IMR-90 (cell line): ENCODE results near the gene EIF3M. TPM values are rescaled to one million over a fixed set of nuclear protein-coding genes. Genes with fewer than 3 reads are reported as not detected.

Experiments used
- ATAC-seq: fragments of 200-7000 bp; cut with Tn5 transposase; 2 replicates; pipeline ENCODE4 v1.9.1; 2020; ENCODE audit warnings: low read depth, mild to moderate bottlenecking, moderate library complexity
- BruUV-seq: library from RNA; stranded (reverse); fragments of 400-500 nt; replicated peaks from 2 replicates; lab custom pipeline; 2021; lab: Mats Ljungman, UMichigan
- CTCF ChIA-PET: fragments of 300-600 bp; formaldehyde crosslinking; extraction: SDS; loops from one replicate; lab custom pipeline; 2021; ENCODE audit warnings: antibody characterized with exemption; lab: Yijun Ruan, JAX
- POLR2A ChIA-PET: fragments of 300-600 bp; sonication (Branson Sonifier 250); formaldehyde crosslinking; loops from one replicate; lab custom pipeline; 2022; ENCODE audit warnings: antibody characterized with exemption; ENCODE audit not compliant: unreplicated experiment; lab: Charles Lee
- DNase-seq: peaks from one replicate; pipeline ENCODE4 v3.0.0; 2013
- H2AFZ ChIP-seq: replicated peaks from 2 replicates; pipeline ENCODE3; 2013; ENCODE audit warnings: low read length, mild to moderate bottlenecking; ENCODE audit not compliant: poor library complexity
- H2AK5ac ChIP-seq: 2 replicates; pipeline ENCODE4 v1.6.1; 2013; ENCODE audit warnings: low read depth, low read length, inconsistent platforms
- H2AK9ac ChIP-seq: replicated peaks from 2 replicates; pipeline ENCODE3; 2013; ENCODE audit warnings: mild to moderate bottlenecking, low read depth, low read length, moderate library complexity; ENCODE audit not compliant: poor library complexity
- H2BK120ac ChIP-seq: 2 replicates; pipeline ENCODE4 v1.6.1; 2013; ENCODE audit warnings: low read depth, low read length, inconsistent platforms
- H2BK15ac ChIP-seq: 3 replicates; pipeline ENCODE4 v1.6.1; 2013; ENCODE audit warnings: low read depth, low read length, inconsistent platforms
- H2BK20ac ChIP-seq: 2 replicates; pipeline ENCODE4 v1.6.1; 2013; ENCODE audit warnings: low read depth, mild to moderate bottlenecking, inconsistent platforms, low read length, moderate library complexity
- H2BK5ac ChIP-seq: 2 replicates; pipeline ENCODE4 v1.6.1; 2013; ENCODE audit warnings: mild to moderate bottlenecking, low read depth, low read length, inconsistent platforms; ENCODE audit not compliant: poor library complexity, severe bottlenecking
- H3K14ac ChIP-seq: replicated peaks from 2 replicates; pipeline ENCODE4 v1.6.1; 2013; ENCODE audit warnings: low read depth, low read length, inconsistent platforms
- H3K18ac ChIP-seq: 2 replicates; pipeline ENCODE4 v1.6.1; 2013; ENCODE audit warnings: low read depth, low read length, control low read depth
- H3K23ac ChIP-seq: 2 replicates; pipeline ENCODE4 v1.6.1; 2013; ENCODE audit warnings: low read depth, low read length, inconsistent platforms
- H3K27ac ChIP-seq: 2 replicates; pipeline ENCODE4 v1.5.1; 2013; ENCODE audit warnings: mild to moderate bottlenecking, control low read depth, low read length; ENCODE audit not compliant: insufficient read depth
- H3K27me3 ChIP-seq: 2 replicates; pipeline ENCODE4 v1.6.1; 2013; ENCODE audit warnings: low read length; ENCODE audit not compliant: control insufficient read depth, insufficient read depth
- H3K36me3 ChIP-seq: 2 replicates; pipeline ENCODE4 v1.6.1; 2013; ENCODE audit warnings: low read length, mixed read lengths; ENCODE audit not compliant: control insufficient read depth, insufficient read depth
- H3K4ac ChIP-seq: 2 replicates; pipeline ENCODE4 v1.6.1; 2013; ENCODE audit warnings: low read depth, low read length, inconsistent platforms
- H3K4me1 ChIP-seq: 2 replicates; pipeline ENCODE4 v1.6.1; 2013; ENCODE audit warnings: low read length, mixed read lengths; ENCODE audit not compliant: control insufficient read depth, insufficient read depth
- H3K4me2 ChIP-seq: 2 replicates; pipeline ENCODE4 v1.6.1; 2013; ENCODE audit warnings: low read depth, mild to moderate bottlenecking, control low read depth, low read length, moderate library complexity
- H3K4me3 ChIP-seq: 2 replicates; pipeline ENCODE4 v1.5.1; 2013; ENCODE audit warnings: low read depth, mild to moderate bottlenecking, control low read depth, low read length, moderate library complexity; ENCODE audit not compliant: insufficient read depth
- H3K56ac ChIP-seq: 2 replicates; pipeline ENCODE4 v1.6.1; 2013; ENCODE audit warnings: low read length, inconsistent platforms; ENCODE audit not compliant: insufficient read depth; ENCODE audit errors: extremely low read depth
- H3K79me1 ChIP-seq, 2 experiments: 2 replicates each; pipeline ENCODE4 v1.6.1; 2013; ENCODE audit warnings: low read length in 2 of 2, inconsistent platforms in 1 of 2, low read depth in 1 of 2
- H3K9ac ChIP-seq: 2 replicates; pipeline ENCODE4 v1.6.1; 2013; ENCODE audit warnings: low read depth, low read length, control low read depth
- H3K9me1 ChIP-seq: 2 replicates; pipeline ENCODE4 v1.6.1; 2013; ENCODE audit warnings: low read length, inconsistent platforms; ENCODE audit not compliant: insufficient read depth
- H3K9me3 ChIP-seq: 2 replicates; pipeline ENCODE4 v1.6.1; 2013; ENCODE audit warnings: low read length; ENCODE audit not compliant: control insufficient read depth, insufficient read depth
- H4K20me1 ChIP-seq: 2 replicates; pipeline ENCODE4 v1.6.1; 2013; ENCODE audit warnings: low read length, inconsistent platforms; ENCODE audit not compliant: insufficient read depth
- H4K5ac ChIP-seq: 2 replicates; pipeline ENCODE4 v1.6.1; 2013; ENCODE audit warnings: mild to moderate bottlenecking, low read depth, low read length, control low read depth
- H4K8ac ChIP-seq, 2 experiments: 2 replicates each; pipeline ENCODE4 v1.6.1; 2013; ENCODE audit warnings: low read depth in 2 of 2, low read length in 2 of 2, control low read depth in 1 of 2, inconsistent platforms in 1 of 2
- H4K91ac ChIP-seq: 2 replicates; pipeline ENCODE4 v1.6.1; 2013; ENCODE audit warnings: low read depth, low read length, inconsistent platforms; ENCODE audit not compliant: insufficient read depth
- BHLHE40 ChIP-seq: fragments of 150-350 bp; IDR thresholded peaks from 2 replicates; pipeline ENCODE4 v1.6.1; 2016; ENCODE audit warnings: mild to moderate bottlenecking, low read depth, low read length
- CHD1 ChIP-seq: IDR thresholded peaks from 2 replicates; pipeline ENCODE4 v1.6.1; 2012; ENCODE audit warnings: low read depth, low read length, improper control_type of control experiment
- CTCF ChIP-seq: conservative IDR thresholded peaks from 2 replicates; pipeline ENCODE4 v1.5.1; 2012; ENCODE audit warnings: mild to moderate bottlenecking, low read depth, low read length, improper control_type of control experiment
- ELK1 ChIP-seq: fragments of 150-350 bp; IDR thresholded peaks from 2 replicates; pipeline ENCODE4 v1.6.1; 2016; ENCODE audit warnings: low read depth, mild to moderate bottlenecking, low read length, moderate library complexity, borderline replicate concordance
- MAFK ChIP-seq: IDR thresholded peaks from 2 replicates; pipeline ENCODE4 v1.6.1; 2012; ENCODE audit warnings: low read depth, low read length, improper control_type of control experiment
- MAZ ChIP-seq: IDR thresholded peaks from 2 replicates; pipeline ENCODE4 v1.6.1; 2012; ENCODE audit warnings: low read depth, mild to moderate bottlenecking, low read length, improper control_type of control experiment, moderate library complexity, borderline replicate concordance
- NFE2L2 ChIP-seq: fragments of 150-350 bp; IDR thresholded peaks from 2 replicates; pipeline ENCODE4 v1.6.1; 2016; ENCODE audit warnings: low read depth, mild to moderate bottlenecking, low read length
- RAD21 ChIP-seq: IDR thresholded peaks from 2 replicates; pipeline ENCODE4 v1.6.1; 2012; ENCODE audit warnings: low read length, improper control_type of control experiment
- RFX5 ChIP-seq: IDR thresholded peaks from 2 replicates; pipeline ENCODE4 v1.8.0; 2012; ENCODE audit warnings: low read depth, mild to moderate bottlenecking, low read length, moderate library complexity
- SMC3 ChIP-seq: fragments of 150-350 bp; IDR thresholded peaks from 2 replicates; pipeline ENCODE4 v1.6.1; 2016; ENCODE audit warnings: low read depth, mild to moderate bottlenecking, antibody characterized with exemption, low read length, moderate library complexity
- USF2 ChIP-seq: fragments of 150-350 bp; IDR thresholded peaks from 2 replicates; pipeline ENCODE4 v1.6.1; 2017; ENCODE audit warnings: mild to moderate bottlenecking, antibody characterized with exemption, low read length, low read depth
- whole genome bisulfite sequencing, 2 experiments: methylation state at CpG; one replicate each; pipeline versions ENCODE4 v1.1.5 to v1.1.7; 2013; ENCODE audit warnings: missing lambda C conversion rate in 2 of 2; ENCODE audit not compliant: insufficient read length in 1 of 2; ENCODE audit errors: extremely low coverage in 2 of 2; 5-methylcytosine and 5-hydroxymethylcytosine counted together
- dilution Hi-C: fragments of 300-500 bp; cut with HindIII; formaldehyde crosslinking; loops from one replicate; pipeline ENCODE4 v1.14.3; 2018; ENCODE audit warnings: low sequenced_read_pairs; ENCODE audit not compliant: unreplicated experiment
- in situ Hi-C: fragments of 300-500 bp; cut with MboI; formaldehyde crosslinking; loops from 3 replicates; pipeline ENCODE4 v1.14.3; 2019; ENCODE audit warnings: low sequenced_read_pairs, inconsistent platforms, mixed read lengths
- intact Hi-C: fragments of 100-400 bp; cut with micrococcal nuclease; formaldehyde crosslinking; loops from 2 replicates; pipeline ENCODE4 v1.10.0; 2022
- polyA plus RNA-seq, 3 experiments: library from polyadenylated mRNA; depleted of rRNA; stranded (reverse); fragments of >200 nt; gene quantifications; 2 replicates each; pipeline ENCODE4 v1.2.3, GENCODE V29; 2012; ENCODE audit warnings: low replicate concordance in 1 of 3
- total RNA-seq: library from RNA; depleted of rRNA; stranded (reverse); fragments of >200 nt; gene quantifications from 2 replicates; pipeline ENCODE4 v1.2.3, GENCODE V29; 2012

The EIF3M gene
- total and polyA plus RNA-seq, 2 of the 4 experiments (the other 2 are of a cell fraction): 376 to 466 TPM

- no peaks in the 10 kb centered on the region for H3K79me1 ChIP-seq
- no peak for DNase-seq
- H4K5ac ChIP-seq: no peak overlapping the region
- H2BK5ac ChIP-seq: no peak overlapping the region
- dilution Hi-C loops (no loop called here), in situ Hi-C loops (no loop called here), intact Hi-C loops (no loop called here)
- H3K56ac ChIP-seq: no peak overlapping the region
- no peak overlapping the region for H3K23ac ChIP-seq
- peaks cover 4% of the 10 kb centered on the region for H3K27me3 ChIP-seq
- H2BK15ac ChIP-seq: no peak overlapping the region
- no peak overlapping the region for H2BK120ac ChIP-seq
- H3K14ac ChIP-seq: no peak overlapping the region
- no peaks in the 10 kb centered on the region for H3K9me3 ChIP-seq
- H2BK20ac ChIP-seq: no peak overlapping the region
- H3K18ac ChIP-seq: no peak overlapping the region
- no peak overlapping the region for H4K8ac ChIP-seq
- no peak overlapping the region for H3K9ac ChIP-seq
- H4K91ac ChIP-seq: no peak overlapping the region
- H3K4ac ChIP-seq: no peak overlapping the region
- no peak overlapping the region for H2AK9ac ChIP-seq
- ChIA-PET CTCF (no interaction called here), POLR2A (no interaction called here)
- H3K9me1 ChIP-seq: no peaks in the 10 kb centered on the region
- no peak overlapping the region for H3K4me2 ChIP-seq
- no peaks in the 10 kb centered on the region for H3K36me3 ChIP-seq
- no peak overlapping the region for H3K27ac ChIP-seq
- ATAC-seq: no peak
- no peak overlapping the region for H3K4me3 ChIP-seq
- no TSS peak for BruUV-seq
- H4K20me1 ChIP-seq: no peaks in the 10 kb centered on the region
- TF ChIP-seq CHD1 (no peak), MAZ (no peak), RFX5 (no peak), MAFK (no peak), USF2 (no peak), NFE2L2 (no peak), CTCF (no peak), ELK1 (no peak), SMC3 (no peak), BHLHE40 (no peak), RAD21 (no peak)
- no peaks in the 10 kb centered on the region for H3K4me1 ChIP-seq
- WGBS, 2 experiments: no CpG with 5 or more reads among the region's 4 CpGs
- no peak overlapping the region for H2AFZ ChIP-seq
- H2AK5ac ChIP-seq: no peak overlapping the region
Observed at GRCh38 chr11:32550207-32550606, 33.4 kb upstream of the EIF3M start.
